HG02885 (cell line): ENCODE measurements around the gene NSG1.

Experiments
- ATAC-seq: cut with Tn5 transposase; IDR thresholded peaks from one replicate; pipeline ENCODE4 v1.9.1; 2021; ENCODE audit warnings: mild to moderate bottlenecking; ENCODE audit not compliant: unreplicated experiment, poor library complexity

Gene NSG1

DNA sequence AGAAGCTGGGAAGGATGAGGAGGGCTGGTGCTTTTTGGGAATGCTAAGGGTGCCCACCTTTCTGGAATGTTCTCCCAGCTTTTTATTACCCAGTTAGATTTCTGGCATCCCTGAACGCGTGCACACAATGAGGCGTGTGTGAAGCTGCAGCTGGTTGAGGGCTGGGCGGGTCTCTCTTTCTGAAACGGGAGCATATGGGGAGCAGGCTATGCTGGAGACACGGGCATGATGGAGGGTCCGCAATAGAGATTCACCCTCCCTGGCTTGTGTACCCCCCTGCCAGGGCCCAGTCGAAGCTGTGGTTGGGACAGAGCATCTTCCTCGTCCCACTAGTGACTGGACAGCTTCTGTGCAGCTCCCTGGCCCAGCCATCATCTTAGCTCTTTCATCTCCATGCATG lies 8.5 kb downstream of the NSG1 start:
- ATAC-seq: no peak

DNA sequence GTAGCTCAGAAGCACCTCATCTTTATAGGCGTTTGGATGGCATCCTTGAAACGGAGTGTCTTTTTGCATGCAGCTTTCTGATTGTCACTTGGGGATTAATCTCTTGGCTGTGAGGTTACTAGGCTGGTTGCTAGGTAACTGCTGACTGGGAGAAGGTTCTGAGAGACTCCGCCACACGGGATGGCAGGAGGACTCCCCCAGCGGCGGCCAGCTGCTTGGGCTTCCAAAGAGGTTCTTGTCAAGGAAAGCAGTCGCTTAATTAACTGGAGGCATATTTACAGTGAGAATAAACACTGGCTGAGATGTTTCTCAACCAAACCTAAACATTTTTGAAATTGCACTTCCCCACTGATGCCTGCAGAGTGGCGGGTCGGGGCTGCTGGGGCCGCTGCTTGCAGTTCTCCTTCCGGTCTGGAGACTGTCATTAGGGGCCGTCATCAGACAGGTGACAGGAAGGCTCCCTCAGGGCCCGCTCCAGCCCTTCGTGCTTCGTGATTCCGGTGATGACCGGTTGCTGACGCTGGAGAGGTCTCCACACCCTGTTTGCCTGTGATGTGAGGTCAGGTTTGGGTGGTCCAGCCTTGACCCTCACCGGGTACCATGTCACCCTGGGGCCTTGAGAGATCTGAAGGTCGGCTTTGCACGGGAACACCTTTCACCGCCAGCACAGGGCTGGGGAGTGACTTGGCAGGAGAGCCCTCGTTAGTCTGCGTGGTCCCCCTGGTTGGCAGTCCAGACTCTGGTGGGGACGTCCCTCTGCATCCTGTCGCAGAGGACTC lies 9.1 kb downstream of the NSG1 start:
- ATAC-seq: peak; percentile 77

DNA sequence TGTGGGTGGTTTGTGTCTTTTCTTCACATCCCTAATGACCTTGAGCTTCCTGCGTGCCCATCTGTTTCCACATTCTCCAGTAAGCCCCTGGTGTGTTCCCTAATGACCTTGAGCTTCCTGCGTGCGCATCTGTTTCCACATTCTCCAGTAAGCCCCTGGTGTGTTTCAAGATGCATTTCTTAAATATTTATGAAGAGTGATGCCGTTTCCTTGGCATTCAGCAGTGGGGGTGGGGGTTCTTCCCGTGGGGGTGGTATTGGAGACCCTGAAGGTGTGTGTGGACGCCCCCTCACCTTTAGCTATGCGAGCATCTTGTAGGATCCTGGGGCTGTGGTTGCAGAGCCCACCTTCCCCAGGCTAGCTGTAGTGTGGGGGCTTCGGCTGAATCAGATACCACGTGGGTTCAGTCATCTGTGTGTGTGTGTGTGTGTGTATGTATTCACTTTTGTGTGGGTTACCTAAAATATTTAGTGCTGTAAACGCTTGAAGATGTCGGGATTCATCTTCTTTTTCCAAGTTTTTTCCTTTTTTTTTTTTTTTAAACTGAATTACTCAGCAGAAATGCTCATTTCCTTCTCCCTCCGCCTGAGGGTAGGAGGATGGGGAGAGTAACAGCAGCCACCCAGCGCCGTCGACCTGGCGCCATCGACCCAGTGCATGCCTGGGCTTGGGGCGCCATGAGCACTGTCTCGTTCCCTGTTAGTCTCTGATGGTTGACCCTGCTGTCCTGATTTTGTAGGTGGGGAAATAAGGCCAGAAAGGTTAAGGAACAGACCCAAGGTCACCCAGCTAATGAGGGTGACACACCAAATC lies 9.9 kb downstream of the NSG1 start:
- ATAC-seq: no peak

DNA sequence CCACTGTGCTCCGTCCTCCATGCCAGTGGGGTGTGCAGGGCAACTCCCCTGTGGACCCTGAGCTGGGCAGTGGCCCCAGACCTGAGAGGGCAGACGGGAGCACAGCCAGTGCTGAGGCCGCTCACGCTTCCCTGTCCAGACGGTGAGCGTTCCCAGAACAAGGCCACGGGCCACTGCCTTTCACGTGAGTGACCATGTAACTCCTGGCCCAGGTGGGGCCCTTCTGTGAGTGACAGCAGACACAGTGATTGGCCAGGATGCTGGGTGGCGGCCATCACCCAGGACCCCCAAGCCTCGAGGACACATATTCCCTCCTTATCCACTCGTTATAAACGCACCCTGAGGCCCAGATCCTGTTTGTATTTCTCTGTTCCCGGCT lies 10.5 kb downstream of the NSG1 start:
- no peak for ATAC-seq

DNA sequence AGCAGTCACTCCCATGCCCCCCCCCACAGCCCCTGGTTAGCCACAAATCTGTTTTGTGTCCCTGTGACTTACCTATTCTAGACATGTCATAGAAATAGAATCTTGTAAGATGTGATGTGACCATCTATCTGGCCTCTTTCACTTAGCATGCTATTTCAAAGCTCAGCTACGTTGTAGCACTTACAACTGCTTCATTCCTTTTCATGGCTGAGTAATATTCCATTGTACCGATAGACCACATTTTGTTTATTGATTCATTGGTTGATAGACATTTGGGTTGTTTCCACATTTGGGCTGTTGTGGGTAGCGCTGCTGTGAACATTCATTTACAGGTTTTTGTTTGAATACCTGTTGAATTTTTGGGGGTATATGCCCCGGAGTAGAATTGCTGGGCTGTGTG lies 11.5 kb downstream of the NSG1 start:
- ATAC-seq: no peak

DNA sequence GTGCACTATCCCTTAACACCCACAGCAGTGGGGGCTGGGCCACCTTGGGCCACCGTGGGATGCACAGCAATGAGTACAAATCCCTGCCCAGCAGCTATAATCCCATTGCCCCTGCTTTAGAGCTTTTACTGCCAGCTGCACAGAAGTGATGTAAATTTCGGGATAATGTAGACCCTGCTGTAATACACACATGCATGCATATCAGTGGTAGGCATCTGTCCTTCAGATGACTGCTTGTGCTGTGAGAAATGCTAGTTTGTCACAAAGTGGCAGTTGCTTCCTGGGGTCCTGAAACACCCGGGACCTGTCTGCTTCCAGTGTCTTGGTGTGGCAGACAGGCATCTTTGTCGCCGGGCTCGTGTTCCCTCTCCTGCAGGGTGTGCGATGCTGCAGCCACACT lies 14.1 kb downstream of the NSG1 start:
- ATAC-seq: no peak

DNA sequence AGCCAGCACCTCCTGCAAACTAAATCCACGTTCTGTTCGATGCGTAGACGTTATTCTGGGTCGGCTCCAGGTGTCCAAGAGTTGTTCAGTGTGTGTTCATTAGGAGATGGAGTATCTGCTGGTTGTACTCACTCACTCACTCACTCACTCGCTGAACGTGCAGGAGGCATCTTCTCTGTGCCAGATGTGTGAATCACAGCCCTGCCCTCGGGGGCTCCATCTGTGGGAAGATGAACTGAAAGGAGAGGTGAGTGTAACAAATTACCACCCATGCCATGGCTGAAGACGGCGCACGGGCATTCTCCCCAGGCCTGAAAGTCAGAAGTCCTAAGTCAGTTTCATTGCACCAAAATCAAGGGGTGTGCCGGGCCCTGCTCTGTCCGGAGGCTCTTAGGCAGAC lies 16.1 kb downstream of the NSG1 start:
- ATAC-seq: no peak

DNA sequence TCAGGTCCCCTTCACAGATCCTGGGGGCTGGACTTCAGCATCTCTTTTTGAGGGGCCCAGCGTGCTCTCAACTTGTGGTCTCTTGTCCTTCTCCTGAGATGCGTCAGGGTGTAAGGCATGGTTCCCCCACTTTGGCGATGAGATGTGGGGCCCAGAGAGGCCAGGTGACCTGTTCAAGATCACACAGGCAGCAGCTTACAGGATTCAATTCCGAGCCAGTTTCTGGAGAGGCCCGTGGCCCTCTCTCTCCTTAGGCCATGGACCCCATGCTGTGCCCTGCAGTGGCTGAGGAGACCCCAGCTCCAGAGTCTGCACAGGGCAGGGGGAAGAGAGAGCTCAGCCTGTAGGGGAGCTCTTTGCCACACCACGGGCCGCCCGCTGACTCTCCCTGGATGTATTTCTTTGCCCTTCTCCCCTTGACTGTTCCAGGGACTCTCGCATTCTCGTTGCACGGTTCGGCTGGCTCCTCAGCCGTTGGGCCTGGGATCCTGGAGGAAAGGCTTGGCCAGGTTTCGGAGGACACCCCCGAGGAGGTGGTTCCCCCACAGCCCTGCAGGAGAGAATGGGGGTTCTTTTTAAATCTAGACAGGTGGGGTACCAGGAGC lies 18.6 kb downstream of the NSG1 start:
- ATAC-seq: no peak

DNA sequence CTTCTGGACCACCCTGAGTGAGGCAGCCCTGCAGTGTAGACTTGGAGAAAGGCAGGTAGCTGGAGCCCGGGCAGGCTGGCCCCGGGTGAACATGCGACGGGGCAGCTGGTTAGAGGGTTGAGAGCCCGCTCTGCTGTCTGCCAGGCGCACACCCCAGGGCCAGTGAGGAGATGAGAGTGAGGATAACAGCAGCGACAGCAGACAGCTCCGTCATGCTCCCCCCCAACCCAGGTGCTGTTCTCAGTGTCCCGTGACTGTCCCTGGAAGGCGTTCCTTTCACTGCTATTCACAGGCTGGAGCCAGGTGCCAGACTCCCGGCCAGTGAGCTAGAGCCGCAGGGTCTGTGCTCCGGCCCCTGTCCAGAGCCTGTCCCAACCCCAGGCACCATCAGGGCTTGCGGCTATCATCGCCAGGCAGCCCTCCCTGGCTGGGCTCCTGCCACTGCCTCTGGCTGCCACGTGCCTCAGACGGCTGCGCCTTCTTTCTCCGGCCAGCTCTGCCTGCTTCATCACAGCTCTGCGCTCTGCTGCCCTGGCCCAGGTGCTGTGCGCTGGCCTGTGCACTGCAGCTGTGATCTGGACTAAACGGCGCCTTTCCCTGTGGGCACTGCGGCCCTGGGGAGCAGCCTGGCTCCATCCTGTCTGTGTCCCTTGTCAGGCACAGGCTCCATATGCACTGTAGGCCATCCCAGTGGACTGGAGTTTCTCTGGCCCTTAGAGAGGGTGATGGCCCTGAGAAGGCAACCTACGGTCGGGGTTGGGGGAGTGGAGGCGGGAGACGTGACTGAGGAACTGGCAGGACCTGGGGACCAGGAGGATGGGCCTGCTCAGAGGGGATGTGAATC lies 19.8 kb downstream of the NSG1 start:
- ATAC-seq: no peak

DNA sequence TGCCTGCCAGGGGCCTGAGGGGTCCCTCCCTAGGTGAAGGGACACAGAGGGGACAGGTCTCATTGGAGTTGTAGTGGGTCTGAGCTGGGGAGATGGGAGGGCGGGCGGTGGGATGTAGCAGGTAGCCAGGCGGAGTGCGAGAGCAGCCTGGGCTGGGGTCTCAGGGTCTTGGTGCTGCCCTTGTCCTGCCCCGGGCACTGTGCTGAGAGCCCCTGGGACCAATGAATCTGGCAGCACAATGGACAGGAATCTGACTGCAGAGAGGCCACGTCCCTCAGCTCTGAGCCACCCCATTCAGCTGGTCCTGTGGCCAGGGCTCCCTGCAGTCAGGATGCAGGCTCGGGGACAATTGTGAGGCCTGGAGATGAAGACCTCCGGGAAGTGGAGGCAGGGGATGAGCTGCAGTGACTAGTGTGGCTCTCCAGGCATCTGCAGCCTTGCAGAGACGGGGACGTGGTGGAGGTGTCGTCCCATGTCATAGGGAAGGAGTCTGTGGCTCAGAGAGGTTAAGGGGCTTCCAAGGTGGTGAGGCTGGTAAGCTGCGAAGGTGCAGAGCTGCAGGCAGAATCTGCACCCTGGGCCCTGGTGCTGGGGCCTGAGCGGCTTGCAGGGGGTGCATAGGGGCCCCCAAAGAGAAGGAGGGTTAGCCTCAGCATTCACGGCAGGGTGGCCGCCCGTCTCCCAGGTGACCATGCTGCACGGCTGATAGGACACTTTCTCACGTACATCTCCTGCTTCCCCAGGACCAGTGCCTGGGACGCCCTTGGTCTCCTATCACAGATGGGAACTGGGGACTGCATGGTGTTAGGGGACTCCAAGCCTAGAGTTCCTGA lies 20.6 kb downstream of the NSG1 start:
- ATAC-seq: no peak

DNA sequence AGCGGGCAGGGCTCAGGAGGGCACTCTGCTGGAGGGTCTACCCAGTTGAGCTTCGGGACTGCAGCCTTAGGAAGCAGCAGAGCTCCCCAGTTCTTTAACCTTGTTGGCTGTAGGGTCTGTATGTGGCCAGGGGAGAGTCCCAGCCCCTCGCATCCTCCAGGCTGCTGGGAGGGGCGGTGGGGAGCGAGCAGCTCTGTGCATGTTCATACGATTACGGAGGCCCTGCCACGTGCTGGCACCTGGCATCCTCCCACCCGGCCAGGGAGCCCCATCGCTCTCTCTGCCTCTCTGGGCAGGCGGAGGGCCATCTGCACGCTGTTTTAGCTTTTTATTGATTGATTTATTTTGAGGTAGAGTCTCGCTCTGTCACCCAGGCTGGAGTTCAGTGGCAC lies 21.2 kb downstream of the NSG1 start:
- ATAC-seq: no peak

DNA sequence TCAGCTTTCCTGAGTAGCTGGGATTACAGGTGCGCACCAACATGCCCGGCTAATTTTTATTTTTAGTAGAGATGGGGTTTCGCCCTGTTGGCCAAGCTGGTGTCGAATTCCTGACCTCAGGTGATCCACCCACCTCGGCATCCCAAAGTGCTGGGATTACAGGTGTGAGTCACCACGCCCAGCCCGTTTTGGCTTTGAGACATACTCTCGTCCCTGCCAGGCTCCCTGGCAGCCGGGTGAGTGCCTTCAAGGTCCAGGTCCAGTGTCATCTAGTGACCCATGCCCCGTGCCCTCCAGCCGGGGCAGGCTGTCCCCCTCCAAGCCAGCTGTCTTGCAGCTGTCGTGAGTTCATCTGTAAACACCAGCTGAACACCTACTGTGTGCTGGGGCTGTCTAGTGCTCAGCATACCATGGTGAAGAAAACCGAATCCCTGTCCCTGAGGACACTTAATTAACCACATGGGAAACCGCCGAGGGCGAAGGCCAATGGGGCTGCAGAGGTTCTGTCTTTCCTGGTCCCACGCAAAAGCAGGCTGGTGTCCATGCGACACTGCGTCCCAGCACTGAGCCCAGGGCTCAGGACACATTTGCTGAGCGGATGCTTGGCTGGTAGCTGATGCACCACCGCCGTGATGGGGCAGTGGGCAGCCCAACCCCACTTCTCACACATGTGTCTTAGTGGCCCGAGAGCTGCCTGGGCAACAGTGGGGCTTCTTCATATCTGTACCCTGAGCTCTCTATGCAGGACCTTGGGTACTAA lies 21.9 kb downstream of the NSG1 start:
- ATAC-seq: no peak

DNA sequence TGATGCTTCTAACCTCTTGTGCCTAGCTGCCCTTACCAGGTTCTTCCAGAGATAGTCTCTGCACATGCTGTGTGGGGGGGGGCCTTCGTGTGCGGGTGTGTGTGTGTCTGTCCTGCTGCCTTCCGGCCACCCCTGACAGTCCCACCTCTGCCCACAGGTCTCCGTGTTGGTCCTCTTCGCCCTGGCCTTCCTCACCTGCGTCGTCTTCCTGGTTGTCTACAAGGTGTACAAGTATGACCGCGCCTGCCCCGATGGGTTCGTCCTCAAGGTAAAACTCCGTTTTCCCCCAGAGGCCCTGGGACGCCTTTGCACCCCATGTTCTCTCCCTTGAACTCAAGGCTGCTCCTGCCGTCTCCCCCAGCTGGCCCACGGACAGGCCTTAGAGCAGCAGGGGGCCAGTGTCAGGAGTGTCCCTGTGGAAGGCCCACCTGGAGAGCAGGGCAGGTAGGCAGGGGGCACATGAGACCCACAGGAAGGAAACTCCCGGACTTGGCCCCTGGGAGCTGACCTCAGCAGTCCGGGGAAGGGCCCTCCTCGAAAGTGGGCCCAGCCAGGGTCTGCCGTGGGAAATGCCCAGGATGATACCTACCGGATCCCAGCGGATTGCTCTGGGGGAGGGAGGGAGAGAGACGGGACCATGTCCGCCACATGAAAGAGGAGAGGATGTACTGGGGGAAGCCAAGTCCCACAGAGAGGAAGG lies 22.7 kb downstream of the NSG1 start:
- ATAC-seq: no peak

DNA sequence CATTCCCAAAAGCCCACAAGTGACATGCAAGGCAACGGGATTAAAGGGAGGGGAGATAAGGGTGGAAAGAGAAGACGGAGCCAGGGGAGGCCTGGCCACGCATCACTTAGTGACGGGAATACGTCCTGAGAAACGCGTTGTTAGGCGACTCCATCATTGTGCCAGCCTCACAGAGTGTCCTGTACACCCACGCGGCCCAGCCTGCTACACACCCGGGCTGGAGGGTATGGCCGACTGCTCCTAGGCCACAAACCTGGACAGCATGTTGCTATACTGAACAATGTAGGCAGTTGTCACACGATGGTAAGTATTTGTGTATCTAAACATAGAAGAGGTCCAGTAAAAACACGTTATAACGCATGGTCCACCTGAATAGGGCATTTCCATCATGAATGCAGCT lies 23.4 kb downstream of the NSG1 start:
- ATAC-seq: no peak

DNA sequence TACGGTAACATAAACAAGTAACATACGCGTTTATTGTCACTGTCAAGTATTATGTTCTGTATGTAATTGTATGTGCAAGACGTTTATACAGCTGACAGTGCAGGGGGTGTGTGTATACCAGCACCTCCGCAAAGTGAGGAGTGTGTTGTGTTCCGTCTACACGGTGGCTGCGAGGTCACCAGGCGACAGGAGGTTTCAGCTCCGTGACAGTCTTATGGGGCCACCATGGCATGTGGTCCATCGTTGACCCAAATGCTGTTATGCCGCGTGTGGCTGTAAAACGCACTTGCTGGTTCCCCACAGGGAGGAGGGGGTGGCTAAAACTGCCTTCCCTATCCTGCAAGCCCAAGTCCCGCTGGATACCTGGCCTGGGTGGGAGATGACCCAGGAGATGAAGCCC lies 25.0 kb downstream of the NSG1 start:
- no peak for ATAC-seq

DNA sequence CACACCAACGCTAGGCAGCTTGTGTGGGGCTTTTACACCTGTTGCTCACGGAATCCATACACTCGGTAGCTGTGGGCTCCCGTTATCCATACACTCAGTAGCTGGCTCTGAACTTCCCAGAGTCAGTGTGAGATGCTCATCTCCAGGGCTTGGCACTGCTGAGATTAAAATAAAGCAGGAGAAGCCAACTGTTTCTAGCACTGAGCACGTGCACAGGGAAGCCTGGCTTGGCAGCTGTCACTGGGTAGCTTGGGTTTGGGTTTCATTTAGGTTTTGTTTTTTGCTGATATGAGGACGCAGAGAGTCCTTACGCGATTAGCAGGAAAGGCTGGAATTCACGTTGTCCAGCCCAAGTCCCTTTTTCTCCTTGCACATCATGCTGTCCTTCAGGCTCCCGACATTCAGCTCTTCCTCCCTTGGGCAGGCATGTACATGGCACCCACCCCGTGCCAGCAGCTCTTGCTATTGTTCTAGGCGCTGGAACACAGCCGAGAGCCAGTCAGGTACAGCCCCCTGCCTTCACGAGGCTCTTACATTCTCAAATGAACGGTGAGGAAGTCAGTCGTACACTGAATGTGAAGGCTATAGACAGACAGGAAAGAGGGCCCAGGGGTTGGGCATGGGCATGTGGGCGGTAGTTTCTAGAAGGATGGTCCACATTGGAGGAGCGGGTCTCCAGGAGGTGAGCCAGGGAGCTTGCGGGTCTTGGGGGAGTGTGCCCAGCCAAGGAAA lies 25.9 kb downstream of the NSG1 start:
- no peak for ATAC-seq

DNA sequence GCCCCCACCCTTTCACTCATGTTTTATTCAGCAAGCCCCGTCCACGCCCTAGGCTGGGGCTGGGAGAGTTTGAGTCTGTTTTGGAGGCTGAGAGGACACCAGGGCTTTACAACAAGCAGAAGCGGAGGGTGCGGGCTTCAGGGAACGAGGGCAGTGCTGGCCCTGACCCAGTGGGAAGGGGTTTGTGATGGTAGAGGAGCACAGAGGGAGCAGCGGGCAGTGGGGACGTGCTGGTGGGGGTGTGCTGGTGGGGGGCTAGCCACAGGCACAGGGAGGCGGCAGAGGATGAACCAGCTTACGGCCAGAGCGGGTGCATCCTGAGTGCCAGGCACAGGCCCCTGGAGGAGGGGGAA lies 26.4 kb downstream of the NSG1 start:
- no peak for ATAC-seq

DNA sequence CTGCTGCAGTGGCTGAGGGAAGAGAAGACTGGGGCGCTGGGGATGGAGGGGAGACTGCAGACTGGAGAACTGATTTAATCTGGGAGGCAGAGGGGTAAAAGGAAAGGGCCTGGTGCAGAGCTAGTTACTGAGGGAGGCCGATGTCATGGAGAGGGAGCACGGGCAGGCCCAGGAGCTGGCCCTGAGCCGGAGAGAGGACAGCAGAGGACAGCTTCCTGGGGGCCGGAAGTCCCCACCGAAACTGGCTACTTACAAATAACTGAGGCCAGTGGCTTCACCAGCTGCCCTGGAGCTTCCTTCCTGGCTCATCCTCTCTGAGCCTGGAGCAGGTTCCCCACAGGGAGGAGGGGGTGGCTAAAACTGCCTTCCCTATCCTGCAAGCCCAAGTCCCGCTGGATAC lies 26.9 kb downstream of the NSG1 start:
- no peak for ATAC-seq
